ENCODE measurements around the gene TYMP. TPM values are rescaled to one million over a fixed set of nuclear protein-coding genes. Genes with fewer than 3 reads are reported as not detected.

The TYMP gene
- total RNA-seq, 2 experiments from 2014 or later, result 9.9 to 10.0 TPM

DNA sequence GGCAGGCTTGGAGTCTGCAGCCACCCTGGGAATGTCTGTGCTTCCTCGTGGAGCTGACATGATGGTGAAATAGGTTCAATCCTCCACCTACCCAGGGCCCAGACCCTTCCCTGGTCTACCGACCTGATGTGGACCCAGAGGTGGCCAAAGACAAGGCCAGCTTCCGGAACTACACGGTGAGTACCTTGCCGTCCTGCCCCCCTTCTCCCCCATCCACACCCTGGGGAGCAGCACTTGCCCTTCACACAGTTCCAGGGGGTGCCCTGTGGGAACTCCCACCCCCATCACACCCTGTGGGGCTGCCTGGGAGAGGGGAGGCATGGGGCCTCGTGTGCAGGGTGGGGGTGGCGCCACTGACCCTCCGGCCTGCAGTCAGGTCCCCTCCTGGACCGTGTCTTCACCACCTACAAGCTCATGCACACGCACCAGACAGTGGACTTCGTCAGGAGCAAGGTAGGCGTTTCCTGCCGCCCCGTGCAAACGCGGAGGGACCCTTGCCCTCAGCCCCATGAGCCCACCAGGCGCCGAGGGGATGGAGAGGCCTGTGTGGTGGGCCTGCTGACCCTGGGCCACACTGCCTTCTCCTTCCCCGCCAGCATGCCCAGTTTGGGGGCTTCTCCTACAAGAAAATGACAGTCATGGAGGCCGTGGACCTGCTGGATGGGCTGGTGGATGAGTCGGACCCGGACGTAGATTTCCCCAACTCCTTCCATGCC lies 42.4 kb downstream of the TYMP start:
- no peak for TF ChIP-seq CTCF (IDR thresholded peaks at IDR 0.05)
- H3K27ac Mint-ChIP-seq, result no peak overlapping the region
- H3K4me1 ChIP-seq (ENCODE audit: insufficient read depth, low read length), result peaks cover 16% of the 10 kb centered on the region
- ATAC-seq (ENCODE audit: poor library complexity) (no peak), DNase-seq (no peak)
- no peaks in the 10 kb centered on the region for H3K27me3 Mint-ChIP-seq
- H3K27me3 ChIP-seq (ENCODE audit: control insufficient read depth in 1 of 2, insufficient read depth in 2 of 2, low read length in 2 of 2), result no peaks in the 10 kb centered on the region
- H3K9me3 ChIP-seq (ENCODE audit: control insufficient read depth in 1 of 2, insufficient read depth in 1 of 2, low read length in 2 of 2), result no peaks in the 10 kb centered on the region
- intact Hi-C loops (cut with DNase I, micrococcal nuclease), result no loop called here
- H3K4me3 ChIP-seq (ENCODE audit: low read length), result no peak overlapping the region
- H3K36me3 Mint-ChIP-seq (ENCODE audit: low read depth), result no peaks in the 10 kb centered on the region
- no peaks in the 10 kb centered on the region for H3K36me3 ChIP-seq (ENCODE audit: insufficient read depth, low read length)
- no peaks in the 10 kb centered on the region for H3K9me3 Mint-ChIP-seq
- ChIA-PET POLR2A (no interaction called here), CTCF (no interaction called here)
- peaks cover 12% of the 10 kb centered on the region for H3K4me1 Mint-ChIP-seq (ENCODE audit: low read depth)
- no peak overlapping the region for H3K27ac ChIP-seq (ENCODE audit: low read depth in 1 of 2, low read length in 2 of 2)
- H3K4me3 Mint-ChIP-seq, result no peak overlapping the region

GRCh38 chr22:50486561-50487289 lies 43.1 kb downstream of the TYMP start, which contains the start of gene MIOX:
MIOX (plus strand) TSS chr22:50486859; CDS start chr22:50486898, 39 bp downstream.
- CTCF ChIA-PET, result no interaction called here

More at GRCh38 chr22:50486561-50487289, 43.1 kb downstream of the TYMP start, which contains the start of gene MIOX:
- H3K4me1 Mint-ChIP-seq (ENCODE audit: low read depth), result peaks cover 12% of the 10 kb centered on the region
- H3K27ac ChIP-seq (ENCODE audit: low read depth in 1 of 2, low read length in 2 of 2), result no peak within 1 kb of the TSS
- DNase-seq (no peak), ATAC-seq (ENCODE audit: poor library complexity) (no peak)
- no peak within 1 kb of the TSS for H3K27ac Mint-ChIP-seq
- no peaks in the 10 kb centered on the region for H3K36me3 ChIP-seq (ENCODE audit: insufficient read depth, low read length)
- no peak within 1 kb of the TSS for H3K4me3 ChIP-seq (ENCODE audit: low read length)
- H3K36me3 Mint-ChIP-seq (ENCODE audit: low read depth), result no peaks in the 10 kb centered on the region
- no peaks in the 10 kb centered on the region for H3K9me3 ChIP-seq (ENCODE audit: control insufficient read depth in 1 of 2, insufficient read depth in 1 of 2, low read length in 2 of 2)
- no peak for TF ChIP-seq CTCF (IDR thresholded peaks at IDR 0.05)
- peak within 1 kb of the TSS; percentile 59 for H3K4me3 Mint-ChIP-seq
- no peaks in the 10 kb centered on the region for H3K27me3 Mint-ChIP-seq
- H3K9me3 Mint-ChIP-seq, result no peaks in the 10 kb centered on the region
- H3K27me3 ChIP-seq (ENCODE audit: control insufficient read depth in 1 of 2, insufficient read depth in 2 of 2, low read length in 2 of 2), result peaks cover 0 to 2% of the 10 kb centered on the region in 2 experiments
- POLR2A ChIA-PET, result no interaction called here
- intact Hi-C loops (cut with DNase I, micrococcal nuclease), result no loop called here
- H3K4me1 ChIP-seq (ENCODE audit: insufficient read depth, low read length), result peaks cover 23% of the 10 kb centered on the region

Data from CD4-positive, alpha-beta T cell (primary cell).